HepG2 (cell line): Measurements from ENCODE around the gene SGTB. TPM values are rescaled to one million over a fixed set of nuclear protein-coding genes. Genes with fewer than 3 reads are reported as not detected.

Source experiments
- CREB1 ChIP-seq, 2 experiments: fragments of 450-650 bp in 1 of 2; IDR thresholded peaks; 2 replicates each; pipeline ENCODE4 v1.6.1; 2016 to 2017; ENCODE audit warnings: control low read depth in 1 of 2, mild to moderate bottlenecking in 1 of 2, missing compliant biosample characterization in 1 of 2, missing genetic modification characterization in 1 of 2
- HOXA5 ChIP-seq: sonication (generic); formaldehyde crosslinking; IDR thresholded peaks from 2 replicates; pipeline ENCODE4 v1.4.0; 2020; ENCODE audit warnings: missing genetic modification reagents
- IRF9 ChIP-seq: sonication (generic); formaldehyde crosslinking; IDR thresholded peaks from 2 replicates; pipeline ENCODE4 v1.8.0; 2022; ENCODE audit warnings: missing genetic modification reagents, mild to moderate bottlenecking, borderline replicate concordance
- KAT8 ChIP-seq: IDR thresholded peaks from 2 replicates; pipeline ENCODE4 v1.6.1; 2016; ENCODE audit warnings: missing genetic modification reagents, missing compliant biosample characterization
- NFYC ChIP-seq: IDR thresholded peaks from 2 replicates; pipeline ENCODE4 v1.6.1; 2016; ENCODE audit warnings: missing genetic modification reagents, missing compliant biosample characterization
- RBAK ChIP-seq: sonication (generic); formaldehyde crosslinking; IDR thresholded peaks from 2 replicates; pipeline ENCODE4 v1.5.1; 2020; ENCODE audit warnings: mild to moderate bottlenecking, missing genetic modification reagents
- SOX6 ChIP-seq, 2 experiments: fragments of 450-650 bp in 1 of 2; sonication (generic) in 1 of 2; formaldehyde crosslinking in 1 of 2; IDR thresholded peaks; 2 replicates each; pipeline versions ENCODE4 v1.4.0 to v1.6.1; 2017 to 2020; ENCODE audit warnings: antibody characterized with exemption in 1 of 2, mild to moderate bottlenecking in 1 of 2, missing genetic modification reagents in 1 of 2
- SP5 ChIP-seq: IDR thresholded peaks from 2 replicates; pipeline ENCODE4 v1.6.1; 2016; ENCODE audit warnings: low read depth, borderline replicate concordance
- SRSF1 ChIP-seq: fragments of 200-400 bp; formaldehyde crosslinking; optimal IDR thresholded peaks from 2 replicates; pipeline ENCODE3; 2017; ENCODE audit warnings: mild to moderate bottlenecking, low read depth, low read length, moderate library complexity
- TAF1 ChIP-seq: sonication (generic); formaldehyde crosslinking; IDR thresholded peaks from 2 replicates; pipeline ENCODE4 v1.4.0; 2020; ENCODE audit warnings: missing genetic modification reagents
- TBX2 ChIP-seq: sonication (generic); formaldehyde crosslinking; IDR thresholded peaks from 2 replicates; pipeline ENCODE4 v1.5.0; 2020; ENCODE audit warnings: missing genetic modification reagents, mild to moderate bottlenecking, borderline replicate concordance
- THRA ChIP-seq: sonication (generic); formaldehyde crosslinking; IDR thresholded peaks from 2 replicates; pipeline ENCODE4 v1.4.0; 2020; ENCODE audit warnings: missing genetic modification reagents, borderline replicate concordance
- U2AF2 ChIP-seq: fragments of 200-400 bp; formaldehyde crosslinking; IDR thresholded peaks from 2 replicates; pipeline ENCODE4 v1.6.1; 2017; ENCODE audit warnings: low read depth, mild to moderate bottlenecking, low read length
- ZFP36L1 ChIP-seq: sonication (generic); formaldehyde crosslinking; IDR thresholded peaks from 2 replicates; pipeline ENCODE4 v1.8.0; 2022; ENCODE audit warnings: mild to moderate bottlenecking, missing genetic modification reagents, moderate library complexity
- ZFP91 ChIP-seq: sonication (generic); formaldehyde crosslinking; IDR thresholded peaks from 2 replicates; pipeline ENCODE4 v1.9.0; 2022; ENCODE audit warnings: missing genetic modification reagents, mild to moderate bottlenecking, borderline replicate concordance
- ZFY ChIP-seq: sonication (generic); formaldehyde crosslinking; IDR thresholded peaks from 2 replicates; pipeline ENCODE4 v1.4.0; 2020; ENCODE audit warnings: missing genetic modification reagents
- ZNF235 ChIP-seq: sonication (generic); formaldehyde crosslinking; IDR thresholded peaks from 2 replicates; pipeline ENCODE4 v1.8.1; 2023; ENCODE audit warnings: mild to moderate bottlenecking, missing genetic modification reagents, borderline replicate concordance
- ZNF253 ChIP-seq: sonication (generic); formaldehyde crosslinking; IDR thresholded peaks from 2 replicates; pipeline ENCODE4 v1.8.0; 2022; ENCODE audit warnings: mild to moderate bottlenecking, missing genetic modification reagents, borderline replicate concordance
- ZNF317 ChIP-seq: sonication (generic); formaldehyde crosslinking; IDR thresholded peaks from 2 replicates; pipeline ENCODE4 v1.5.0; 2020; ENCODE audit warnings: mild to moderate bottlenecking, missing genetic modification reagents
- ZNF383 ChIP-seq: sonication (generic); formaldehyde crosslinking; IDR thresholded peaks from 2 replicates; pipeline ENCODE4 v1.4.0; 2020; ENCODE audit warnings: missing genetic modification reagents, mild to moderate bottlenecking, borderline replicate concordance
- ZNF431 ChIP-seq: sonication (generic); formaldehyde crosslinking; IDR thresholded peaks from 2 replicates; pipeline ENCODE4 v1.9.0; 2022; ENCODE audit warnings: missing genetic modification reagents, low read depth, mild to moderate bottlenecking, borderline replicate concordance
- ZNF567 ChIP-seq: sonication (generic); formaldehyde crosslinking; IDR thresholded peaks from 2 replicates; pipeline ENCODE4 v1.8.1; 2023; ENCODE audit warnings: mild to moderate bottlenecking, missing genetic modification reagents, borderline replicate concordance
- ZNF569 ChIP-seq: sonication (generic); formaldehyde crosslinking; IDR thresholded peaks from 2 replicates; pipeline ENCODE4 v1.5.0; 2020; ENCODE audit warnings: mild to moderate bottlenecking, missing genetic modification reagents, moderate library complexity, borderline replicate concordance
- ZNF615 ChIP-seq: sonication (generic); formaldehyde crosslinking; IDR thresholded peaks from 2 replicates; pipeline ENCODE4 v1.5.0; 2020; ENCODE audit warnings: mild to moderate bottlenecking, missing genetic modification reagents, borderline replicate concordance
- ZNF672 ChIP-seq: sonication (generic); formaldehyde crosslinking; IDR thresholded peaks from 2 replicates; pipeline ENCODE4 v1.8.1; 2022; ENCODE audit warnings: missing genetic modification reagents
- ZNF878 ChIP-seq: sonication (generic); formaldehyde crosslinking; IDR thresholded peaks from 2 replicates; pipeline ENCODE4 v1.8.1; 2023; ENCODE audit warnings: mild to moderate bottlenecking, missing genetic modification reagents, moderate library complexity
- polyA plus RNA-seq, 8 experiments: library from polyadenylated mRNA; depleted of rRNA in 3 of 8; stranded (reverse) in 7 of 8; unstranded in 1 of 8; fragments of >200 nt; fragmentation: Illumina TruSeq in 4 of 8; extraction: Trizol in 4 of 8; gene quantifications; 2 replicates each; pipeline versions ENCODE4 v1.2.1 to v1.2.3, GENCODE V29; 2011 to 2016; ENCODE audit warnings: low read depth in 4 of 8, missing spikeins in 1 of 8, mixed read lengths in 1 of 8; ENCODE audit not compliant: insufficient read depth in 1 of 8
- total RNA-seq, 5 experiments: library from RNA; depleted of rRNA; stranded (reverse); fragments of >200 nt; fragmentation: Illumina TruSeq; extraction: Trizol; gene quantifications; 2 replicates each; pipeline ENCODE4 v1.2.3, GENCODE V29; 2016; ENCODE audit warnings: low read depth in 1 of 5

The SGTB gene
- total and polyA plus RNA-seq, 2 of the 13 experiments (the other 11 are each of a cell fraction or from before 2014, with no cell fraction given) = 5.2 to 11.2 TPM

- TF ChIP-seq U2AF2 (0 out of 2 replicates have a peak, but pooled peaks have one; percentile 13), KAT8 (CRISPR knock-in tag) (peak; percentile 51), SRSF1 (no peak), ZFP91 (peak; percentile 72; the same call in 1 of the 2 replicates), ZNF878 (CRISPR knock-in tag) (no peak), ZFP36L1 (CRISPR knock-in tag) (no peak), ZNF431 (CRISPR knock-in tag) (0 out of 2 replicates have a peak, but pooled peaks have one; percentile 55), RBAK (no peak), ZFY (CRISPR knock-in tag) (peak; percentile 88), ZNF567 (CRISPR knock-in tag) (no peak), ZNF615 (no peak), IRF9 (peak; percentile 76; the same call in 1 of the 2 replicates), ZNF253 (no peak), TAF1 (CRISPR knock-in tag) (peak; percentile 55), ZNF235 (CRISPR knock-in tag) (no peak), SOX6 (IDR thresholded peaks at IDR 0.05) (no peak), SOX6 (CRISPR knock-in tag; IDR thresholded peaks at IDR 0.05) (peak; percentile 32; the same call in 1 of the 2 replicates), SP5 (CRISPR knock-in tag) (0 out of 2 replicates have a peak, but pooled peaks have one; percentile 16), ZNF569 (no peak), THRA (CRISPR knock-in tag) (no peak), TBX2 (CRISPR knock-in tag) (peak; percentile 21; the same call in 1 of the 2 replicates), CREB1 (IDR thresholded peaks at IDR 0.05) (no peak), CREB1 (CRISPR knock-in tag; IDR thresholded peaks at IDR 0.05) (peak; percentile 62), ZNF383 (peak; percentile 69; the same call in 1 of the 2 replicates), ZNF672 (CRISPR knock-in tag) (no peak), HOXA5 (0 out of 2 replicates have a peak, but pooled peaks have one; percentile 12), NFYC (0 out of 2 replicates have a peak, but pooled peaks have one; percentile 11), ZNF317 (CRISPR knock-in tag) (0 out of 2 replicates have a peak, but pooled peaks have one; percentile 57)
Measured at GRCh38 chr5:65624025-65624570, 97.8 kb downstream of the SGTB start, which contains the start of gene TRIM23 (continued).
